ELR (cell line): Measurements from ENCODE around the gene ANKRD23.
"Not testable (repeated sequence)": the region's sequence is repeated elsewhere in the genome, so short reads cannot be mapped to it uniquely, and the experiment has no call there.

ENCODE experiments used
- DNase-seq: peaks from one replicate; pipeline ENCODE4 v3.0.0-alpha.2; 2015; ENCODE audit warnings: low read depth

The ANKRD23 gene

GRCh38 chr2:96863575-96864342, 19.9 kb upstream of the ANKRD23 start:
- DNase-seq: no peak

- DNase-seq: not testable (repeated sequence)
Observed at GRCh38 chr2:96863056-96863455, 19.2 kb upstream of the ANKRD23 start.

GRCh38 chr2:96861074-96861473, 17.3 kb upstream of the ANKRD23 start:
- no peak for DNase-seq

- no peak for DNase-seq
Observed at GRCh38 chr2:96860065-96861029, 16.5 kb upstream of the ANKRD23 start.

GRCh38 chr2:96859681-96860064, 15.9 kb upstream of the ANKRD23 start:
- DNase-seq: no peak

GRCh38 chr2:96859099-96859649, 15.4 kb upstream of the ANKRD23 start:
- DNase-seq: no peak

- DNase-seq: peak; percentile 97
Observed at GRCh38 chr2:96857667-96858372, 14.0 kb upstream of the ANKRD23 start, which contains the start of gene ANKRD39. Gene ANKRD39 (minus strand): TSS chr2:96858016. CDS start chr2:96857987, 29 bp downstream.

- DNase-seq: peak; percentile 68
Observed at GRCh38 chr2:96856776-96857666, 13.2 kb upstream of the ANKRD23 start.

GRCh38 chr2:96853321-96853720, 9.5 kb upstream of the ANKRD23 start:
- no peak for DNase-seq

- DNase-seq: no peak
Observed at GRCh38 chr2:96852667-96853066, 8.8 kb upstream of the ANKRD23 start.

- no peak for DNase-seq
Observed at GRCh38 chr2:96848264-96848663, 4.4 kb upstream of the ANKRD23 start.

GRCh38 chr2:96847586-96847985, 3.8 kb upstream of the ANKRD23 start:
- no peak for DNase-seq

- DNase-seq: no peak
Observed at GRCh38 chr2:96846825-96847224, 3.0 kb upstream of the ANKRD23 start.

GRCh38 chr2:96844405-96844808, 586 bp upstream of the ANKRD23 start:
- no peak for DNase-seq

- DNase-seq: no peak
Observed at GRCh38 chr2:96842600-96842999, 1.2 kb downstream of the ANKRD23 start.

- DNase-seq: no peak
Observed at GRCh38 chr2:96841701-96842495, 1.9 kb downstream of the ANKRD23 start.

- no peak for DNase-seq
Observed at GRCh38 chr2:96839875-96840850, 3.7 kb downstream of the ANKRD23 start.

GRCh38 chr2:96839293-96839874, 4.4 kb downstream of the ANKRD23 start:
- DNase-seq: no peak
